HepG2 (cell line): ENCODE results near the gene DNAJC7. TPM values are rescaled to one million over a fixed set of nuclear protein-coding genes. Genes with fewer than 3 reads are reported as not detected.
A peak's percentile ranks its signal among the peaks of the same experiment; 100 is the strongest.

Experiments used
- CHCHD3 ChIP-seq: sonication (generic); formaldehyde crosslinking; IDR thresholded peaks from 2 replicates; pipeline ENCODE4 v1.8.0; 2022; ENCODE audit warnings: mild to moderate bottlenecking, missing genetic modification reagents, moderate library complexity
- ESRRA ChIP-seq: sonication (generic); formaldehyde crosslinking; IDR thresholded peaks from 2 replicates; pipeline ENCODE4 v1.5.1; 2020; ENCODE audit warnings: mild to moderate bottlenecking, low read depth, missing genetic modification reagents
- JARID2 ChIP-seq: sonication (generic); formaldehyde crosslinking; IDR thresholded peaks from 2 replicates; pipeline ENCODE4 v1.8.1; 2023; ENCODE audit warnings: missing genetic modification reagents, inconsistent platforms; ENCODE audit not compliant: insufficient replicate concordance
- NCOR1 ChIP-seq: fragments of 200-600 bp; sonication (generic); IDR thresholded peaks from 2 replicates; pipeline ENCODE4 v1.7.0; 2017; ENCODE audit warnings: antibody characterized with exemption, low read length, borderline replicate concordance
- PCBP2 ChIP-seq: fragments of 200-400 bp; formaldehyde crosslinking; optimal IDR thresholded peaks from 2 replicates; pipeline ENCODE3; 2018; ENCODE audit warnings: low read length, low read depth; ENCODE audit not compliant: poor library complexity, severe bottlenecking
- RBM22 ChIP-seq: fragments of 200-400 bp; formaldehyde crosslinking; optimal IDR thresholded peaks from 2 replicates; pipeline ENCODE3; 2017; ENCODE audit warnings: mild to moderate bottlenecking, low read length, moderate library complexity
- REPIN1 ChIP-seq: sonication (generic); formaldehyde crosslinking; IDR thresholded peaks from 2 replicates; pipeline ENCODE4 v1.8.0; 2022; ENCODE audit warnings: missing genetic modification reagents, low read depth, mild to moderate bottlenecking, borderline replicate concordance
- REXO4 ChIP-seq: sonication (generic); formaldehyde crosslinking; IDR thresholded peaks from 2 replicates; pipeline ENCODE4 v1.8.0; 2022; ENCODE audit warnings: missing genetic modification reagents, mild to moderate bottlenecking, borderline replicate concordance
- RFX1 ChIP-seq: fragments of 450-650 bp; IDR thresholded peaks from 2 replicates; pipeline ENCODE4 v1.6.1; 2017
- RXRB ChIP-seq: IDR thresholded peaks from 2 replicates; pipeline ENCODE4 v1.6.1; 2016; ENCODE audit warnings: borderline replicate concordance, missing genetic modification reagents, missing compliant biosample characterization
- SMC3 ChIP-seq: IDR thresholded peaks from 2 replicates; pipeline ENCODE4 v1.6.1; 2011; ENCODE audit warnings: low read length, improper control_type of control experiment
- SYNCRIP ChIP-seq: fragments of 200-400 bp; formaldehyde crosslinking; IDR thresholded peaks from 2 replicates; pipeline ENCODE4 v1.6.1; 2018; ENCODE audit warnings: mild to moderate bottlenecking, low read depth, low read length; ENCODE audit not compliant: insufficient read depth
- TBX3 ChIP-seq: fragments of 450-650 bp; IDR thresholded peaks from 2 replicates; pipeline ENCODE4 v1.6.1; 2017; ENCODE audit warnings: antibody characterized with exemption, mild to moderate bottlenecking, inconsistent platforms, borderline replicate concordance
- ZC3H4 ChIP-seq: sonication (generic); formaldehyde crosslinking; IDR thresholded peaks from 2 replicates; pipeline ENCODE4 v1.4.0; 2020; ENCODE audit warnings: missing genetic modification reagents, borderline replicate concordance
- ZFAT ChIP-seq: sonication (generic); formaldehyde crosslinking; conservative IDR thresholded peaks from 2 replicates; pipeline ENCODE4 v1.8.1; 2023; ENCODE audit warnings: missing genetic modification reagents, inconsistent platforms
- ZNF234 ChIP-seq: sonication (generic); formaldehyde crosslinking; conservative IDR thresholded peaks from 2 replicates; pipeline ENCODE4 v1.5.1; 2020; ENCODE audit warnings: mild to moderate bottlenecking, missing genetic modification reagents
- ZNF468 ChIP-seq: sonication (generic); formaldehyde crosslinking; IDR thresholded peaks from 2 replicates; pipeline ENCODE4 v1.8.0; 2022; ENCODE audit warnings: mild to moderate bottlenecking, moderate library complexity, missing genetic modification reagents
- ZNF512B ChIP-seq: sonication (generic); formaldehyde crosslinking; IDR thresholded peaks from 2 replicates; pipeline ENCODE4 v1.5.1; 2020; ENCODE audit warnings: missing genetic modification reagents, mild to moderate bottlenecking, borderline replicate concordance
- ZNF567 ChIP-seq: sonication (generic); formaldehyde crosslinking; IDR thresholded peaks from 2 replicates; pipeline ENCODE4 v1.8.1; 2023; ENCODE audit warnings: mild to moderate bottlenecking, missing genetic modification reagents, borderline replicate concordance
- ZNF672 ChIP-seq: sonication (generic); formaldehyde crosslinking; IDR thresholded peaks from 2 replicates; pipeline ENCODE4 v1.8.1; 2022; ENCODE audit warnings: missing genetic modification reagents
- ZNF766 ChIP-seq: sonication (generic); formaldehyde crosslinking; IDR thresholded peaks from 2 replicates; pipeline ENCODE4 v1.5.0; 2020; ENCODE audit warnings: missing genetic modification reagents, borderline replicate concordance
- ZNF781 ChIP-seq: sonication (generic); formaldehyde crosslinking; IDR thresholded peaks from 2 replicates; pipeline ENCODE4 v1.5.1; 2020; ENCODE audit warnings: borderline replicate concordance, mild to moderate bottlenecking, missing genetic modification reagents; ENCODE audit errors: not compliant biosample characterization
- ZNF792 ChIP-seq: IDR thresholded peaks from 2 replicates; pipeline ENCODE4 v1.6.1; 2016
- polyA plus RNA-seq, 8 experiments: library from polyadenylated mRNA; depleted of rRNA in 3 of 8; stranded (reverse) in 7 of 8; unstranded in 1 of 8; fragments of >200 nt; fragmentation: Illumina TruSeq in 4 of 8; extraction: Trizol in 4 of 8; gene quantifications; 2 replicates each; pipeline versions ENCODE4 v1.2.1 to v1.2.3, GENCODE V29; 2011 to 2016; ENCODE audit warnings: low read depth in 4 of 8, missing spikeins in 1 of 8, mixed read lengths in 1 of 8; ENCODE audit not compliant: insufficient read depth in 1 of 8
- total RNA-seq, 5 experiments: library from RNA; depleted of rRNA; stranded (reverse); fragments of >200 nt; fragmentation: Illumina TruSeq; extraction: Trizol; gene quantifications; 2 replicates each; pipeline ENCODE4 v1.2.3, GENCODE V29; 2016; ENCODE audit warnings: low read depth in 1 of 5
- TF ChIP-seq, protein P1 (sequence below): IDR thresholded peaks from 2 replicates; pipeline ENCODE4 v1.4.0; 2020; ENCODE audit warnings: mild to moderate bottlenecking, missing genetic modification reagents
- TF ChIP-seq, protein P2 (sequence below), 2 experiments: fragments of 450-650 bp in 1 of 2; sonication (generic) in 1 of 2; formaldehyde crosslinking; IDR thresholded peaks; 2 replicates each; pipeline versions ENCODE4 v1.5.0 to v1.8.0; 2020 to 2022; ENCODE audit warnings: mild to moderate bottlenecking in 1 of 2, missing genetic modification reagents in 1 of 2

The DNAJC7 gene
- total and polyA plus RNA-seq, 2 of the 13 experiments (the other 11 are each of a cell fraction or from before 2014, with no cell fraction given) = 47.7 to 132 TPM

- TF ChIP-seq, protein P1, sequence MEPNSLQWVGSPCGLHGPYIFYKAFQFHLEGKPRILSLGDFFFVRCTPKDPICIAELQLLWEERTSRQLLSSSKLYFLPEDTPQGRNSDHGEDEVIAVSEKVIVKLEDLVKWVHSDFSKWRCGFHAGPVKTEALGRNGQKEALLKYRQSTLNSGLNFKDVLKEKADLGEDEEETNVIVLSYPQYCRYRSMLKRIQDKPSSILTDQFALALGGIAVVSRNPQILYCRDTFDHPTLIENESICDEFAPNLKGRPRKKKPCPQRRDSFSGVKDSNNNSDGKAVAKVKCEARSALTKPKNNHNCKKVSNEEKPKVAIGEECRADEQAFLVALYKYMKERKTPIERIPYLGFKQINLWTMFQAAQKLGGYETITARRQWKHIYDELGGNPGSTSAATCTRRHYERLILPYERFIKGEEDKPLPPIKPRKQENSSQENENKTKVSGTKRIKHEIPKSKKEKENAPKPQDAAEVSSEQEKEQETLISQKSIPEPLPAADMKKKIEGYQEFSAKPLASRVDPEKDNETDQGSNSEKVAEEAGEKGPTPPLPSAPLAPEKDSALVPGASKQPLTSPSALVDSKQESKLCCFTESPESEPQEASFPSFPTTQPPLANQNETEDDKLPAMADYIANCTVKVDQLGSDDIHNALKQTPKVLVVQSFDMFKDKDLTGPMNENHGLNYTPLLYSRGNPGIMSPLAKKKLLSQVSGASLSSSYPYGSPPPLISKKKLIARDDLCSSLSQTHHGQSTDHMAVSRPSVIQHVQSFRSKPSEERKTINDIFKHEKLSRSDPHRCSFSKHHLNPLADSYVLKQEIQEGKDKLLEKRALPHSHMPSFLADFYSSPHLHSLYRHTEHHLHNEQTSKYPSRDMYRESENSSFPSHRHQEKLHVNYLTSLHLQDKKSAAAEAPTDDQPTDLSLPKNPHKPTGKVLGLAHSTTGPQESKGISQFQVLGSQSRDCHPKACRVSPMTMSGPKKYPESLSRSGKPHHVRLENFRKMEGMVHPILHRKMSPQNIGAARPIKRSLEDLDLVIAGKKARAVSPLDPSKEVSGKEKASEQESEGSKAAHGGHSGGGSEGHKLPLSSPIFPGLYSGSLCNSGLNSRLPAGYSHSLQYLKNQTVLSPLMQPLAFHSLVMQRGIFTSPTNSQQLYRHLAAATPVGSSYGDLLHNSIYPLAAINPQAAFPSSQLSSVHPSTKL (CRISPR knock-in tag) = no peak
- TF ChIP-seq ZNF468 (CRISPR knock-in tag) (no peak), ZFAT (CRISPR knock-in tag) (no peak), ZNF781 (CRISPR knock-in tag) (no peak), ZNF672 (CRISPR knock-in tag) (no peak), SMC3 (no peak), ZNF792 (no peak), RXRB (no peak), CHCHD3 (no peak), PCBP2 (no peak), ZNF512B (CRISPR knock-in tag) (no peak), REPIN1 (CRISPR knock-in tag) (no peak), ZNF234 (CRISPR knock-in tag) (no peak), ZC3H4 (CRISPR knock-in tag) (no peak; the same call in 1 of the 2 replicates), JARID2 (CRISPR knock-in tag) (no peak), TBX3 (no peak), ESRRA (CRISPR knock-in tag) (no peak), RFX1 (0 out of 2 replicates have a peak, but pooled peaks have one; percentile 2), NCOR1 (no peak), ZNF567 (CRISPR knock-in tag) (no peak), SYNCRIP (no peak), ZNF766 (CRISPR knock-in tag) (no peak), REXO4 (CRISPR knock-in tag) (0 out of 2 replicates have a peak, but pooled peaks have one; percentile 55), RBM22 (no peak)
- TF ChIP-seq, protein P2, sequence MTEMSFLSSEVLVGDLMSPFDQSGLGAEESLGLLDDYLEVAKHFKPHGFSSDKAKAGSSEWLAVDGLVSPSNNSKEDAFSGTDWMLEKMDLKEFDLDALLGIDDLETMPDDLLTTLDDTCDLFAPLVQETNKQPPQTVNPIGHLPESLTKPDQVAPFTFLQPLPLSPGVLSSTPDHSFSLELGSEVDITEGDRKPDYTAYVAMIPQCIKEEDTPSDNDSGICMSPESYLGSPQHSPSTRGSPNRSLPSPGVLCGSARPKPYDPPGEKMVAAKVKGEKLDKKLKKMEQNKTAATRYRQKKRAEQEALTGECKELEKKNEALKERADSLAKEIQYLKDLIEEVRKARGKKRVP (CRISPR knock-in tag; IDR thresholded peaks at IDR 0.05) = 0 out of 4 replicates have a peak, but pooled peaks of 1 of the 2 experiments have one; percentile 19
Measured at GRCh38 chr17:42017866-42018200, 594 bp upstream of the DNAJC7 start (continued).
